ENCODE data around the gene CSMD2. TPM values are rescaled to one million over a fixed set of nuclear protein-coding genes. Genes with fewer than 3 reads are reported as not detected.

CSMD2 gene
- total RNA-seq, 1 experiment from 2014 or later = not detected

DNA sequence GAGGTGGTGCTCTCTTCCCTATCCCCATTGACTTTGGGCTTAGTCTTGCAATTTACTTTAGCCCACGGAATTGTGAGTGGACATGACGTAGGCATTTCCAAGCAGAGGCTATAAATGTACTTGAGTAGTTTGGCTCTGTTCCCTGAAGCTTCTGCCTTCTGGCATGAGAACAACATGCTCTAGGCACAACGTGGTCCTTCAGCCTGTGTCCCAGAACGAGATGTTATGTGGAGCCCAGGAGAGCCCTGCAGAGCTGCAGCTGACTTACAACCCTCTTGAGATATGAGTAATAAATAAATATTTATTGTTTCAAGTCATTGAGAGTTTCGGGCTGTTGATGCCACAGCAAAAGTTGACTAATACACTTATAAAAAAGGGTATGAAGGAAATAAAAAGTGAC lies 406.3 kb downstream of the CSMD2 start:
- H3K27ac ChIP-seq = no peak overlapping the region
- H3F3A ChIP-seq (ENCODE audit: insufficient read depth, low read depth) = no peaks in the 10 kb centered on the region
- H2AFZ ChIP-seq = no peak overlapping the region
- H4K20me1 ChIP-seq (ENCODE audit: insufficient read depth) = no peaks in the 10 kb centered on the region
- TF ChIP-seq, protein P1, sequence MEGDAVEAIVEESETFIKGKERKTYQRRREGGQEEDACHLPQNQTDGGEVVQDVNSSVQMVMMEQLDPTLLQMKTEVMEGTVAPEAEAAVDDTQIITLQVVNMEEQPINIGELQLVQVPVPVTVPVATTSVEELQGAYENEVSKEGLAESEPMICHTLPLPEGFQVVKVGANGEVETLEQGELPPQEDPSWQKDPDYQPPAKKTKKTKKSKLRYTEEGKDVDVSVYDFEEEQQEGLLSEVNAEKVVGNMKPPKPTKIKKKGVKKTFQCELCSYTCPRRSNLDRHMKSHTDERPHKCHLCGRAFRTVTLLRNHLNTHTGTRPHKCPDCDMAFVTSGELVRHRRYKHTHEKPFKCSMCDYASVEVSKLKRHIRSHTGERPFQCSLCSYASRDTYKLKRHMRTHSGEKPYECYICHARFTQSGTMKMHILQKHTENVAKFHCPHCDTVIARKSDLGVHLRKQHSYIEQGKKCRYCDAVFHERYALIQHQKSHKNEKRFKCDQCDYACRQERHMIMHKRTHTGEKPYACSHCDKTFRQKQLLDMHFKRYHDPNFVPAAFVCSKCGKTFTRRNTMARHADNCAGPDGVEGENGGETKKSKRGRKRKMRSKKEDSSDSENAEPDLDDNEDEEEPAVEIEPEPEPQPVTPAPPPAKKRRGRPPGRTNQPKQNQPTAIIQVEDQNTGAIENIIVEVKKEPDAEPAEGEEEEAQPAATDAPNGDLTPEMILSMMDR (conservative IDR thresholded peaks at IDR 0.05) = no peak
- no peak for TF ChIP-seq EZH2 (IDR thresholded peaks at IDR 0.05; ENCODE audit: low read depth)
- H3K27me3 ChIP-seq (ENCODE audit: insufficient read depth, low read depth) = no peaks in the 10 kb centered on the region
- BruUV-seq (replicated peaks) = no TSS peak
- no peaks in the 10 kb centered on the region for H3K9me3 ChIP-seq (ENCODE audit: insufficient read depth, low read depth)
- no peak for DNase-seq
- H3K4me2 ChIP-seq = no peak overlapping the region
- H3K4me3 ChIP-seq = no peak overlapping the region
- H3K9me2 ChIP-seq (ENCODE audit: insufficient read depth) = no peaks in the 10 kb centered on the region
- POLR2A ChIA-PET (ENCODE audit: unreplicated experiment) = no interaction called here
- H3K4me1 ChIP-seq (replicated peaks; ENCODE audit: insufficient read depth) = no peaks in the 10 kb centered on the region
- H3K79me2 ChIP-seq (ENCODE audit: low read depth) = no peaks in the 10 kb centered on the region
- no peaks in the 10 kb centered on the region for H3K36me3 ChIP-seq (ENCODE audit: low read depth)
- intact Hi-C loops (cut with micrococcal nuclease; ENCODE audit: unreplicated experiment) = no loop called here
- CTCF ChIA-PET = no interaction called here

DNA sequence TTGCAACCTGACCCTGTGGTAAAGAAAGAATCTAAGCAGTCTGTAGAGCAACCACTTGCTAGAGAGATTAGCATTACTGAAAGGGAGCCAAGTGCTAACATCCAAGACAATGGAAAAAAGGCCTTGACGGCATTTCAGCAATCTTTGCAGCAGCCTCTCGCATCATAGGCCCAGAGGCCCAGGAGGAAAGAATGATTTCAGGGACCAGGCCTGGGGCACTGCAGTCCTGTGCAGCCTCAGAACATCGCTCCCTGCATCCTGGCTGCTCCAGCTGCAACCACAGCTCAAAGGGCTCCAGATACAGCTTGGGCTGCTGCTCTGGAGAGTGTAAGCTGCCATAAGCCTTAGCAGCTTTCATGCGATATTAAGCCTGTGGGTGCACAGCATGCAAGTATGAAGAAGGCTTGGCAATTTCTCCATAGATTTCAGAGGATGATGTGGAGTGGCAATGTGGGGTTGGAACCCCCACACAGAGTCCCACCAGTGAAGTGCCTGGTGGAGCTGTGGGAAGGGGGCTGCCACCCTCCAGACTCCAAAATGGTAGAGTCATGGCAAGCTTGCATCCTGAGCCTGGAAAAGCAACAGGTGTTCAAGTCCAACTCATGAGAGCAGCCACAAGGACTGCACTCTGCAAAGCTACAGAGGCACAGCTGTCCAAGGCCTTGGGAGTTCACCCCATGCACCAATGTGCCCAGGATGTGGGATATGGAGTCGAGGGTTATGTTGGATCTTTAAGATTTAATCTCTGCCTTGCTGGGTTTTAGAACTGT lies 411.8 kb downstream of the CSMD2 start:
- CTCF ChIA-PET = no interaction called here

DNA sequence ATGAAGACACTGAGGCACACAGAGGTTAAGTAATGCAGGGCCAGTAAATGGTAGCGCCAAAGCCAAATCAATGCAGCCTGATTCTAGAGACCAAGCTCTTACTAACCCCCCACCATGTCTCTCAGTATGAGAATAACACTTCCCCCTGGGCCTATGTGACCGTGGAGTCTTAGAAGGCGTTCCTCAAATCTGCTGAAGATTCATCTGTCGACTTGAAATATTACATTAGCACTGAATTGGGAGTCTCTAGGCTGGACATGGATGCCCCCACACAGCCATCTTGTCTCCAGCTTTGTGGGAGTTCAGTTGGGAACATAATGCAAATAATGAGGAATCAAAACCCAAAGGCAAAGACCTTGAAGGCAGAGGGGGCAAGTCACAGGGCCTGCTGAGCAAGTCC lies 419.1 kb downstream of the CSMD2 start:
- Histone ChIP-seq H3K9me2 (ENCODE audit: insufficient read depth) (no peaks in the 10 kb centered on the region), H3K27me3 (ENCODE audit: insufficient read depth, low read depth) (peaks cover 8% of the 10 kb centered on the region; the same call in 1 of the 2 replicates), H3K4me1 (replicated peaks; ENCODE audit: insufficient read depth) (no peaks in the 10 kb centered on the region), H3K79me2 (ENCODE audit: low read depth) (no peaks in the 10 kb centered on the region), H3K4me2 (no peak overlapping the region), H3K9me3 (ENCODE audit: insufficient read depth, low read depth) (no peaks in the 10 kb centered on the region), H3K27ac (no peak overlapping the region), H3K4me3 (no peak overlapping the region), H3F3A (ENCODE audit: insufficient read depth, low read depth) (no peaks in the 10 kb centered on the region), H2AFZ (no peak overlapping the region), H4K20me1 (ENCODE audit: insufficient read depth) (no peaks in the 10 kb centered on the region), H3K36me3 (ENCODE audit: low read depth) (no peaks in the 10 kb centered on the region)
- ChIA-PET CTCF (no interaction called here), POLR2A (ENCODE audit: unreplicated experiment) (no interaction called here)
- intact Hi-C loops (cut with micrococcal nuclease; ENCODE audit: unreplicated experiment) = no loop called here
- DNase-seq = no peak
- no TSS peak for BruUV-seq (replicated peaks)
- TF ChIP-seq, protein P1 (conservative IDR thresholded peaks at IDR 0.05) = no peak
- TF ChIP-seq EZH2 (IDR thresholded peaks at IDR 0.05; ENCODE audit: low read depth) = no peak

More for the DNA sequence above, 411.8 kb downstream of the CSMD2 start:
- Histone ChIP-seq H3K9me3 (ENCODE audit: insufficient read depth, low read depth) (no peaks in the 10 kb centered on the region), H3K4me1 (replicated peaks; ENCODE audit: insufficient read depth) (no peaks in the 10 kb centered on the region), H3K4me3 (no peak overlapping the region), H3F3A (ENCODE audit: insufficient read depth, low read depth) (no peaks in the 10 kb centered on the region), H3K4me2 (no peak overlapping the region), H3K36me3 (ENCODE audit: low read depth) (no peaks in the 10 kb centered on the region), H3K27me3 (ENCODE audit: insufficient read depth, low read depth) (no peaks in the 10 kb centered on the region), H3K27ac (no peak overlapping the region), H3K79me2 (ENCODE audit: low read depth) (no peaks in the 10 kb centered on the region), H4K20me1 (ENCODE audit: insufficient read depth) (no peaks in the 10 kb centered on the region), H3K9me2 (ENCODE audit: insufficient read depth) (no peaks in the 10 kb centered on the region; the same call in 1 of the 2 replicates), H2AFZ (no peak overlapping the region)
- no peak for DNase-seq
- intact Hi-C loops (cut with micrococcal nuclease; ENCODE audit: unreplicated experiment) = no loop called here
- no TSS peak for BruUV-seq (replicated peaks)
- POLR2A ChIA-PET (ENCODE audit: unreplicated experiment) = no interaction called here
- TF ChIP-seq, protein P1 (conservative IDR thresholded peaks at IDR 0.05) = no peak
- TF ChIP-seq EZH2 (IDR thresholded peaks at IDR 0.05; ENCODE audit: low read depth) = no peak

All from PC-9 (cell line).